Left forelimb (tissue), 1 donor: ENCODE data around the gene TRMT44.
"Not testable (repeated sequence)": the region's sequence is repeated elsewhere in the genome, so short reads cannot be mapped to it uniquely, and the experiment has no call there.

Experiments
- DNase-seq: peaks from one replicate; pipeline ENCODE4 v3.0.0-alpha.2; 2018; ENCODE audit warnings: low spot score

The TRMT44 gene

DNA sequence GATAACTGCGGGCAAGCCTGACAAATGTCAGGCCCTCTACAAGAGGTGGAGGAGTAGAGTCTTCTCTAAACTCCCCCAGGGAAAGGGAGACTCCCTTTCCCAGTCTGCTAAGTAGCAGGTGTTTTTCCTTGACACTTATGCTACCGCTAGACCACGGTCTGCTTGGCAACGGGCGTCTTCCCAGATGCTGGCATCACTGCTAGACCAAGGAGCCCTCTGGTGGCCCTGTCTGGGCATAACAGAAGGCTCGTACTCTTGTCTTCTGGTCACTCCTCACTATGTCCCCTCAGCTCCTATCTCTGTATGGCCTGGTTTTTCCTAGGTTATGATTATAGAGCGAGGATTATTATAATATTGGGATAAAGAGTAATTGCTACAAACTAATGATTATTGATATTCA lies 33.7 kb upstream of the TRMT44 start:
- not testable (repeated sequence) for DNase-seq

DNA sequence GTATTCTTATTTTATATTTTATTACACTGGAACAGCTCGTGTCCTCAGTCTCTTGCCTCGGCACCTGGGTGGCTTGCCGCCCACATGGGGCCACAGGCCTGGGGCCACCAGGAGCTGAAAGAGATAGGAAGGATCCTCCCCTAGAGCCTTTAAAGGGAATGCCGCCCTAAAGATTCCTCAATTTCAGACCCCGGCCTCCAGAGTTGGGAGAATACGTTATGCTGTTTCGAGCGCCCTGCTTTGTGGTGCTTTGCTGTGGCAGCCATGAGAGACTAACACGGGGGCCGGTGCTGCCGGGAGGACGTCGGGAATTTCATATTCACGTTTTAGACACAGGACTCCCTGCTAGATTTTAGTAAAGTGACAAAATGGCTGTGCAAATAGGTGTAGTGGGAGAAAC lies 33.3 kb upstream of the TRMT44 start:
- no peak for DNase-seq

DNA sequence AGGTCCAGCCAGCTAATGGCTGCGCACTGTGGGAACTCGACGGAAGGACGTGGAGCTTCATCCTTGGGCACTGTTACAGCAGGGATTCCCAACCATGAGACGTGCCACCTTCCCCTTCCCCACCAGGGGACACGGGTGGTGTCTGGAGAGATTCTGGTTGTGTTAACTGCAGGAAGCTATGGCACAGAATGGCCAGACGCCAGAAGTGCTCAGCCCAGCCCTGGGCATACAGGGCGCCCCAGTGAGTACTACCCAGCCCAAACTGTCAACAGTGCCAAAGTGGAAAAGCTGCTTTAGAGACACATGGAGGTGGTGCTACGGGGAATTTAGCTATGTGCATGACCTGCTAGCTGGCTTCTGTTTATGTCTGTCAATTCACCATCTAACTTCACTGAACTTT lies 32.8 kb upstream of the TRMT44 start:
- DNase-seq: no peak

DNA sequence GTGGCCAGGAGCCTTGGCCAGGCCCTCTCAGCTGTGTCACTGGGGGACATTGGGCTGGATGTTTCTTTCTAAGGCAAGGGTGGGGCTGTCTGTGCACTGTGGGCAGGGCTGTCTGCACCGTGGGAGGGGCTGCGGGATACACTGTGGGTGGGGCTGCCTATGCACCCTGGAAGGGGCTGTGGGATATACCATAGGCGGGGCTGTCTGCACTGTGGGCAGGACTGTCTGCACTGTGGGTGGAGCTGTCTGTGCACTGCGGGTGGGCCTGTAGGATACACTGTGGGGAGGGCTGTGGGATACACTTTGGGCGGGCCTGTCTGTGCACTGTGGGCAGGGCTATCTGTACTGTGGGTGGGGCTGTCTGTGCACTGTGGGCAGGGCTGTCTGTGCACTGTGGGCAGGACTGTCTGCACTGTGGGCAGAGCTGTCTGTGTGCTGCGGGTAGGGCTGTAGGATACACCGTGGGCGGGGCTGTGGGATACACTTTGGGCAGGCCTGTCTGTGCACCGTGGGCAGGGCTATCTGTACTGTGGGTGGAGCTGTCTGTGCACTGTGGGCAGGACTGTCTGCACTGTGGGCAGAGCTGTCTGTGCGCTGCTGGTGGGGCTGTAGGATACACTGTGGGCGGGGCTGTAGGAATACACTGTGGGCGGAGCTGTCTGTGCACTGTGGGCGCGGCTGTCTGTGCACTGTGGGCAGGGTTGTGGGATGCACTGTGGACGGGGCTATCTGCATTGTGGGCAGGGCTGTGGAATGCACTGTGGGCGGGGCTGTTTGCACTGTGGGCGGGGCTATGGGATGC lies 31.1 kb upstream of the TRMT44 start:
- peak; percentile 76 for DNase-seq

DNA sequence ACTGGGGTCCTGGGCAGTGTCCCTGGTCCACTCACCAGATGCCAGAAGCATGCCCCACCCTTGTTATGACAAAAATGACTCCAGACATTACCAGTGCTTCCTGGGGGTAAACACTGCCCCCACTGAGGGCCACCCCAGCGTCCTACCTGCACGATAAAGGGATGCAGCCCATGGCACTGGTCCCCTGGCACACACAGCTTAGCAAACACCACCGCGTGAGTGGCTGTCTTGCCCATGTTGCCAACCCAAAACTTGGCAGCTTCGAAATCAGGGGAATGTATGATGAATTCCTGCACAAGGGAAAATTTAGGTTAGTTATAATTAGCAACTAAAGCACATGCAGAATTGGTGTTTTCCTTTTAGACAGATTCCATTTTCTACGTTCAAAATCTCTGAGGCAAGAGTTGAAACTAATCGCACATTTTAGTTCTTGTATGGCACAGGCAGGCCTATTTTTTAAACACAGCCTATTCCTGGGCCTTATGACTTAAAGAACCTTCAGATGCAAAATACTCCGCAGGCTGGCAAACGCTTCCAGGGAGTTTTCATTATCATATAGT lies 30.4 kb upstream of the TRMT44 start:
- no peak for DNase-seq

DNA sequence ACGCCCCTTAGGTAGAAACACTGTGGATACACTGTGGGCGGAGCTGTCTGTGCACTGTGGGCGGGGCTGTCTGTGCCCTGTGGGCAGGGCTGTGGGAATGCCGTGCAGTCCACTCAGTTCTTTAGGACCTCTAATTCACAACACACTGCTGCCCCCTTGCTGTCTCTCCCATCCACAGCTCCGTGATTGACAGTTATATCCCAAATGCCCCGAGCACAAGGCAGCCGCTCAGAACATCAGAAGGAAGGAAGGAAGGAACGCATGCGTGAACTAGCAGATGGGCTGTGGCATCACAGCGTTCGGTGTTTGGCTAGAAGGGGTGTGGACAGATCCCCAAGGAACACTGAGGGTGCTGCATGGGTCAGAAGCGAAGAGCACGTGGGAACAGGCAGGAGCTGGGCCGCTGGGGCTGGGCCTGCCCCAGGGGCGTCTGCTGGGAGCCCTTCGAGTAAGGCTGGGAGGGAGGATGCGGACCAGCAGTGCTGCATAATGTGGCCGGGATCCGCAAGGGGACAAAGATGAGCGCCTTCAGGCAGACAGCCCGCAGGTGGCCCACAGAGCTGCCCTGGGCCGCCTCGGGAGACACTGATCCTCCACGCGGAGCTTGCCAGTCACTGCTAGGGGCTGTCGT lies 29.8 kb upstream of the TRMT44 start:
- peak; percentile 65 for DNase-seq

DNA sequence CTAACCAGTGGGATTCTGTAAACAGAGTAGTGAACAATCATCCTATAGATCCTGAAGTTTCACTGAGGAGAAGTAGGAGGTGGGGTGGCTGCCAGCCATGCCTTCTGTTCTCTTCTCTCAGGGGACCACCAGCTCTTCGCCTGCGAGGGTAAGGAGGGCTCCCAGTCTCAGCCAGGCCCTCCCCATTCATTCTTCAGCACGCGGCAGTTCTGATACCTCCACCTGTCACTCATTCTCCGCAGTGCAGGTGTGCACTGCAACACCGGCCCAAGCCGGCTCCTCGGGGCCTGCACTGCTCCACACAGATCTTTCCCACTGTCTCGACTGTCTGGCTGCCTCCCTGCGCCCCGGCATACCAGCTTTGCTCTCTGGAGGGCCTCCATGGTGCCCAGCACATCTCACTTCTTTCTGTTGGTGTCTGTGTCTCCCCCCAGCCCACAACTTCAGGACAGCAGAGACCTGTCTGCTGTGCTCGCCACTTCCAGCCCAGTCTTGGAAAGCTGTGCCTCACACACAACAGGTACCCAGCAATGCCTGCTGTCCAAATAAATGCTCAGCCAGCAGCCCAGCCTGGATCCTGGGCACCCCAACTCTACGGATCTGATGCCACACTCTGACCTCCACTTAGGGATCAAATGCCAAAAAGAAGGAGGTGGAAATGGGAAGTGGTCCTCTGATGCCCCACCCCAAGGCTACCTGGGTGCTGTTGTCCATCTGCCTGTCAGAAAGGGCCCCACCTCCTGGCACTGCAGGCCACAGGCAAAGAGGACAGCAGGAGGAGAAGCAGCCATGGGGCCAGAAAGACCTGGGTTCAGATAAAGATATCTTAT lies 29.0 kb upstream of the TRMT44 start:
- DNase-seq: peak; percentile 38

DNA sequence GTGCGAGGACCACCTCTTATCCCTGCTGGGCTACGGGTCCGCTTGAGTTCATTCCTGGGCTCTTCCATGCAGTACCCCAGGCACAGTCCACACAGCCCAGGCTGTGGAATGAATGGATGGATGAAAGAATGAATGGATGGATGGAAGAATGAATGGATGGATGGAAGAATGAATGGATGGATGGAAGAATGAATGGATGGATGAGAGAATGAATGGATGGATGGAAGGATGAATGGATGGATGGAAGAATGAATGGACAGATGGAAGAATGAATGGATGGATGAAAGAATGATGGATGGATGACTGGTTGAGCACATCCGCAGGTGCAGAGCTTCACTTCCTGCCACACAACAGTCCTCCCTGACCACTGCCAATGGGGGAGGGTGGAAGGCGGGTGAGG lies 28.3 kb upstream of the TRMT44 start:
- no peak for DNase-seq

DNA sequence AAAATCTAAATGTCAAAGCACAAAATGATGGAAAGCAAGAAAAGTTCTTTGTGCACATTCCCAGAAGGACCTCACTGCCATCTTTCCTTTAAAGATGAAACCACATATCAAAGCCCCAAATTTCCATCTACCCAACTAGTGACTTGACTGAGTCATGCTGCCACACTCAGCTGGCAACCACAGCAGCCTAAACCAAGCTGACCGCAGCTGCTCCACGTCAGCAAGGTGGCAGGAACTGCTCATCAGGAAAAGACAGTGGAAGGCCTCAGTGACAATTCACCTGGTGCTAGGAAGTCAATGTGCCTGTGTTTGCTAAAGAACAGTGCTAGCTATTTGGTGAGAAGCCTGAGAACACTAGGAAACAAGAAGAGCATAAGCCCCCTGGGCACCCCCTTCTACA lies 26.2 kb upstream of the TRMT44 start:
- DNase-seq: peak; percentile 23

DNA sequence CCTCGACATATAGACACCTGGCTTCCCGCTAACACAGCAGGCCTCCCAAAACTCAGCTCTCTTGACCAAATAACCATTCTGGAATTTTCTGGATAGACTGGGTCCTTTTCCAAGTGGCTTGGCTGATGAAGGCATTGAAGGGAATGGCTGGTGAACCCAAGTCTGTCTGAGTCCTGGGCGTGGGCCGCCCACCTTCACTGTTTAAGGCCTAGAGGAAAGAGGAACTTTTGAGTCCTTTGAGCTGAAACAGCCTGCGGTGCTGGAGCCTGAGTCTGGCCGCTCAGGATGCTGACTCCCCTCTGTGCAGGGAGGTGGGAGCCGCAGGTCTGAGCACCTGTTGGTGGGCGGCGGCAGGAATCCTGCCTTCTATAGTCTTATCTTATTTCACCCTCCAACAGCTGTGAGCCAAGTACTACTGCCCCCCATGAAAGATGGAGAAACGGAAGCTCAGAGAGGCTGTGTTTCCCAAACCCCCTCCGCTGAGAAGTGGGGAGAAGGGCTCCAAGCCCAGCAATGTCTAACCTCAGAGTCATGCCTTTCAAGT lies 23.4 kb upstream of the TRMT44 start:
- peak; percentile 54 for DNase-seq

DNA sequence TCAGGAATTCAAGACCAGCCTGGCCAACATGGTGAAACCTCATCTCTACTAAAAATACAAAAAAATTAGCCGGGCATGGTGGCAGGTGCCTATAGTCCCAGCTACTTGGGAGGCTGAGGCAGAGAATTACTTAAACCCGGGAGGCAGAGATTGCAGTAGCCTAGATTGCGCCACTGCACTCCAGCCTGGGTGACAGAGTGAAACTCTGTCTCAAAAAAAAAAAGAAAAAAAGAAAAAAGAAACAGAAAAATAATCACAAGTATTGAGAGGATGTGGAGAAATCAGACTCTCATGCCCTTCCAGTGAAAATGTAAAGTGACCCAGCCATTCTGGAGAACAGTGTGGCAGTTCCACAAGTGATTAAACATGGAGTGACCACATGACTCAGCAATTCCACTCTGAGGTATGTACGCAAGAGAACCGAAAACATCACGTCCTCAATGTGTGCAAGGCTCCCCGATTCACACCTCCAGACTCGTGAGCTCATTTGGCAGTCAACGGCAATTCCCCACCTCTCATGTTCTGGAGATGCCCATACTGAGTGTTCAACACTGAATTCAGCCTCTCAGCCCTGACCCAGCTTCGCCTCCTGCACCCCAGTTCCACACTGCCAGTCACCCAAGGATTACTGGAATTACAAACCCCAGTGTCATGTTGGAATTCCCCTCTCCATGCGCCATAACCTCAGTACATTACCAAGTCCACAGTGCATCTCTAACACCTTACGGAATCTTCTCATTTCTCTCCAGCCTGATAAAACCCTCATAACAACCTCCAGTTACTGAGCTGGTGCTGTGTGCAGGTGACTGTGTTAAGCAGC lies 21.1 kb upstream of the TRMT44 start:
- peak; percentile 25 for DNase-seq

DNA sequence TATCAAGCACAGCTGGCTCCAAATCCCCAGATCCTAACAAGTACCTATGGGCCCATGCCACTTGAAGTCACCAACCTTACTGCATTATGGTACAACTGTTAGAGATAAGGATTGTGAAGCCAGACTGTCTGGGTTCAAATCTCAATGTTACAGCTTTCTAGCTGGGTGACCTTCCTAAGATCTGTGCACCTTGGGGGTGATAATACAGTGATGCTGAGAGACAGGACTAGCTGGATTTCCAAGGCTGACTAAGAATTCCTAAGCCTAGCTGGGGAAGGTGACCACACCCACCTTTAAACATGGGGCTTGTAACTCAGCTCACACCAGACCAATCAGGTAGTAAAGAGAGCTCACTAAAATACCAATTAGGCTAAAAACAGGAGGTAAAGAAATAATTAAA lies 20.4 kb upstream of the TRMT44 start:
- DNase-seq: not testable (repeated sequence)

DNA sequence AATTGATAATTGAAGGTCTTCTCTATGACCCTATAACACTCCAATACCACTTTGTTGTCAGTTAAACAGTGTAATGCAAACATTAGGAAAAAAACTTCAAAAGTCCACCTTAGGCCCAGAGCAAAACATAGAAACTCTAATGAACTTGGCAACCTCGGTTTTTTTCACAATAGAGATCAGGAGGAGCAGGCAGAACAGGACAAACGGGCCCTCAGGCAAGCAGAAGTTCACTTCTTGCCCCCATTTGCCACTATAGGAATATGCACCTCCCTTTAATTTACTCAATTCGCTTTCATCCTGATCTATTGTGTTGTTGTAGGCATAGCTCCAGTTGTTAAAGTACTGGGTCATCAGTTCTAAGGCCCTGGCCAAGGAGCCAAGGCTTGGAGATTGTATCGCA lies 18.2 kb upstream of the TRMT44 start:
- DNase-seq: peak; percentile 18

DNA sequence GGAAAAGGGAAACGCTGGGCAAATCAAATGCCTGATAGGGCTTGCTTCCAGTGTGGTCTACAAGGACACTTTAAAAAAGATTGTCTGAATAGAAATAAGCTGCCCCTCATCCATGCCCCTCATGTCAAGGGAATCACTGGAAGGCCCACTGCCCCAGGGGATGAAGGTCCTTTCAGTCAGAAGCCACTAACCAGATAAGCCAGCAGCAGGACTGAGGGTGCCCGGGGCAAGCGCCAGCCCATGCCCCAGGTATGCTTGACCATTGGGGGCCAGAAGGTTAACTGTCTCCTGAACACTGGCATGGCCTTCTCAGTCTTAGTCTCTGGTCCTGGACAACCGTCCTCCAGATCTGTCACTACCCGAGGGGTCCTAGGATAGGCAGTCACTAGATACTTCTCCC lies 17.8 kb upstream of the TRMT44 start:
- DNase-seq: peak; percentile 28

DNA sequence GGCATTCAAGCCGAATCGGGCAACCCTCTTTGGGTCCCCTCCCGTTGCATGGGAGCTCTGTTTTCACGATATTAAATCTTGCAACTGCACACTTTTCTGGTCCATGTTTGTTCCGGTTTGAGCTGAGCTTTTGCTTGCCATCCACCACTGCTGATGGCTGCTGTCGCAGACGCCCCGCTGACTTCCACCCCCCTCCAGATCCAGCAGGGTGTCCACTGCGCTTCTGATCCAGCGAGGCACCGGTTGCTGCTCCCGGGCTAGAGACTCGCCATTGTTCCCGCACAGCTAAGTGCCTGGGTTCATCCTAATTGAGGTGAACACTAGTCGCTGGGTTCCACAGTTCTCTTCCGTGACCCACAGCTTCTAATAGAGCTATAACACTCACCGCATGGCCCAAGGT lies 13.3 kb upstream of the TRMT44 start:
- peak; percentile 17 for DNase-seq

DNA sequence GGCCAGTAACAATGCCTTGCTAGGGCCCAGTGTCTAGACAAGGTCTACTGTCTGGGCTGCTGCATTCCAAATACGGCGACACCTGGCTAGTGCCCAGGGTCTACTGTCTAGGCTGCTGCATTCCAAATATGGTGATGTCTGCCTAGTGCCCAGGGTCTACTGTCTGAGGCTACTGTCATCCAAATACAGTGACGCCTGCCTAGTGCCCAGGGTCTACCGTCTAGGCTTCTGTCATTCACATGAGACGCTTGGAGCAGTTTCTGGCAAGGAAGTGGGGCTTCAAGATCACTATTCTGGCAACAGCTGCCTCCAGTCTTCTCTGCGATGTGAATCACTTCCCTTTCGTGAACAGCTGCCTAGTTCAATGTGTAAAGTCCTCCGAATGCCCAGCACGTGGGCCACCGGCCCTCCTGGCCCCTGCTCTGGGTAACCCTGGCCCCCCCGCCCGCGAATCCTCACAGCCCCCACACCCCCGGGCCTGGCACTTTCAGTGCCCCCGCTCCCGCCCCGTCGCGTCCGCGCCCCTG lies 12.8 kb upstream of the TRMT44 start:
- peak; percentile 72 for DNase-seq

DNA sequence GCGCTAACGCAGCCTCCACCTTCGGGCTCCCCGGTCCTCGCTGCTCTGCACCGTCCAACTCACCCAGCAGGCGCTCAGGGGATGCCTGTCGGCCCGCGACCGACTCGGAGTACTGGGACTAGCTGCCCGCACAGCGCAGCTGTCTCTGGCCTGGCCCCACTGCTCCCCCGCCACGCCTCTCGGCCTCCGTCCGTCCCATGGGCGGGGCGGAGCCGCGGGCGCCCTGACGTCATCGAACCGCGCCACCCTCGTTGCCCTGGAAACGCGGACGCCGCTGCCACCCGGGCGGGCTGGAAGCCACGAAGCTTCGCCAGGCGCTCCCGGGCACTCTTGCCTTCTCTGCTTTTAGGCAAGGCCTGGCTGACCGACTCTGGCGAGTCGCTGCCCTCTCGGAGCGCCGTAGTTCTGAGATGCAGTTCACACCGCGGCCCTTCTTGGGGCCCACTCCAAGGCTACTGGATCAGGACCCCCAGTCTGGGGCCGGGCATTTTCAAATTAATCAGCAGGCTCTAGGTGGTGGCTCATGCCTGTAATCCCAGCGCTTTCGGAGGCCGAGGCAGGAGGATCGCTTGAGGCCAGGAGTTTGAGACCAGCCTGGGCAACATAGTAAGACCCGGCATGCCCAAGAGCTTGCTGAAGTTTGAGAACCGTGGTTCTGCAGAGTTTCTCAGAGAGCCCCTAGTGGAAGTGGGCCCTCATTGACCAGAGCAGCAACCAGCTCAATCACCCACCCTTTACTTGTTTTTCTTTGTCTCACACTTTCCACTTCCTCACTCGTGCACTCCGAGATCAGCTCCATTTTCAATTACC lies 12.1 kb upstream of the TRMT44 start:
- DNase-seq: peak; percentile 96

DNA sequence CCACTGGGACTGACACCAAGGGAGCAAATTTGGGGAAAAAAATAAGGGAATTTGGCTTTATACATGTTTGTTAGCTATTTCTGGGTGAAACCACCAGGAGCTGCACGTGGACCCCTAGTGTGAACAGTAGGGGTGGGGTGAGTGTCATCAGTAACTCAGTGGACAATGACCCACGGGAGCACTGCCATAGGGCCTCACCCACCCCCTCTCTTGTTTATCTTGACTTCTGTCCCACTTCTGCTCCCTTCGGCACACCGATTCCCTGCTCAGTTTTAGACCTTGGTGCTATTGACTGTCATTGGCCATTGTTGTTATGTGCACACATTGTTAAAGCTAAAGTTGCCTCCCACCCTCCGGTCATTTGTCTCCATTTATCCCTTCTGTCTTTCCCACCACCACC lies 9.0 kb upstream of the TRMT44 start:
- DNase-seq: no peak

DNA sequence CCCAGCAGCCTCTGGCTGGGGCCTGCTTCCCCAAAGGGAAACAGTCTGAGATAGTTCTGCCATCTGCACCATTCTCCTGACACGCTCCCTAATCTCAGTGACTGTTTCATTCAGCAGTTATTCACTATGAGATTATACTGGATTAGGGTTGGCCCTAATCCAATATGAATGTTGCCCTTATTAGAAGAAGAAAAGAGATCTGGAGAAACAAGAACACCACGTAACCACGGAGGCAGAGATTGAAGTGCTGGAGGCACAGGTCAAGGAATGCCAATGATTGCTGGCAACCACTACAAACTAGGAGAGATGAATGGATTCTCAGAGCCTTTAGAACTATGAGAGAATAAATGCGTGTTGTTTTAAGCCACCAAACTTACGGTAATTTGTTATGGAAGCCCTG lies 7.4 kb upstream of the TRMT44 start:
- no peak for DNase-seq
